Thymus (tissue), 11 donors: Measurements from ENCODE around the gene TTYH1. TPM values are rescaled to one million over a fixed set of nuclear protein-coding genes. Genes with fewer than 3 reads are reported as not detected.

ENCODE experiments used
- DNase-seq, 9 donors: peaks; one replicate each; pipeline ENCODE4 v3.0.0-alpha.2; 2013; ENCODE audit warnings: low spot score in 9 of 9, low read depth in 6 of 9, missing footprints in 1 of 9
- H3K27ac ChIP-seq, 2 donors: one replicate each; pipeline ENCODE4 v1.5.1; 2013; ENCODE audit warnings: control low read depth in 1 of 2, low read depth in 1 of 2, low read length in 1 of 2, mild to moderate bottlenecking in 1 of 2, moderate library complexity in 1 of 2
- H3K27me3 ChIP-seq, 2 donors: one replicate each; pipeline ENCODE4 v1.5.1; 2013; ENCODE audit warnings: low read length in 1 of 2; ENCODE audit not compliant: control insufficient read depth in 2 of 2, insufficient read depth in 1 of 2
- H3K36me3 ChIP-seq, 2 donors: one replicate each; pipeline ENCODE4 v1.5.1; 2013; ENCODE audit warnings: low read length in 1 of 2, mild to moderate bottlenecking in 1 of 2, moderate library complexity in 1 of 2; ENCODE audit not compliant: control insufficient read depth in 2 of 2, insufficient read depth in 2 of 2
- H3K4me1 ChIP-seq, 2 donors: one replicate each; pipeline ENCODE4 v1.5.1; 2013; ENCODE audit warnings: low read length in 2 of 2; ENCODE audit not compliant: control insufficient read depth in 2 of 2, insufficient read depth in 2 of 2
- H3K4me3 ChIP-seq, 2 donors: one replicate each; pipeline ENCODE4 v1.5.1; 2013; ENCODE audit warnings: low read length in 2 of 2, control low read depth in 1 of 2, mild to moderate bottlenecking in 1 of 2
- H3K9me3 ChIP-seq, 2 donors: one replicate each; pipeline ENCODE4 v1.5.1; 2013; ENCODE audit warnings: low read length in 1 of 2, mild to moderate bottlenecking in 1 of 2; ENCODE audit not compliant: control insufficient read depth in 2 of 2, insufficient read depth in 1 of 2
- WGBS: extraction: QIAGEN DNeasy Blood & Tissue Kit; methylation state at CpG from one replicate; pipeline ENCODE4 v1.1.7; 2013; 5-methylcytosine and 5-hydroxymethylcytosine counted together
- polyA plus RNA-seq: library from polyadenylated mRNA; stranded (reverse); fragments of 200-250 nt; gene quantifications from one replicate; pipeline ENCODE4 v1.2.3, GENCODE V29; 2013
- total RNA-seq: library from RNA; stranded (reverse); fragments of 120-200 nt; gene quantifications from one replicate; pipeline ENCODE4 v1.2.4, GENCODE V29; 2013
- donor health status: healthy.

The TTYH1 gene
- total and polyA plus RNA-seq, 2 donors: 0.43 to 0.61 TPM

DNA sequence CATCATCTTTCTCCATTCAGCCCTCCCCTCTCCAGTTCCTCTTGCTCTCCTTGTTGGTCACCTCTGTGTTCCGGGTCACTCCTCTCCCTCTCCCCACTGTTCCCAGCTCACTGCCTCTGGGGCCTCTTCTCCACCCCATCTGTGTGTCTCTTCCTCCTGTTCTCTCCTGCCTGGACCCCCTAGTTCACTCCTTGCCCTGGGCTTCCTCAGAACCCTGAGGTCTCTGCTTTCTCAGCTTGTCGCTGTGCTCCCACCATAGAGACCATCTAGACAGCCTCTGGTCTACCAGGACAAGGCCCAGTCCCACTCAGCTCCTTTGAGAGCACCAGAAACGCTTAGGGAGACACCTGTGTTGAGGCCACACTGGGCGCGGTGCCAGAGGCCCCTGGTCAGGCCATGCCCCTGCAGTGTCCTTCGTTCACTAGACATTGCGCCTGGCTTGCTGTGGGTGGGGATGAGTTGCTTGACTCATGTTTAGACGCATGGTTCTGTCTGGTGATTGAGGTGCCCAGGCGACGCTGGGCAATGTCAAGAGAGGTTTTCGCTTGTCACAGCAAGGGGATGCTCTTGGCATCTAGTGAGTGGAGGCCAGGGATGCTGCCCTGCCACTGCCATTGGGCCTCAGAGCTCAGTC lies 43.5 kb downstream of the TTYH1 start:
- Histone ChIP-seq H3K36me3 (peaks cover 78 to 85% of the 10 kb centered on the region in 2 donors), H3K4me1 (peaks cover 0 to 12% of the 10 kb centered on the region in 2 donors), H3K4me3 (no peak overlapping the region), H3K9me3 (no peaks in the 10 kb centered on the region), H3K27ac (no peak overlapping the region), H3K27me3 (peaks cover 0 to 8% of the 10 kb centered on the region in 2 donors)
- DNase-seq: no peak
- 94% methylated on average over 11 of the region's 11 CpGs for WGBS

GRCh38 chr19:54459282-54460229 lies 44.3 kb downstream of the TTYH1 start:
- H3K36me3 ChIP-seq: peaks cover 70 to 77% of the 10 kb centered on the region in 2 donors
- peaks cover 0 to 7% of the 10 kb centered on the region in 2 donors for H3K9me3 ChIP-seq
- peaks cover 0 to 20% of the 10 kb centered on the region in 2 donors for H3K4me1 ChIP-seq
- no peak overlapping the region for H3K4me3 ChIP-seq
- H3K27me3 ChIP-seq: peaks cover 2 to 15% of the 10 kb centered on the region in 2 donors
- DNase-seq: no peak
- WGBS: 93% methylated on average over 16 of the region's 16 CpGs
- H3K27ac ChIP-seq: no peak overlapping the region

DNA sequence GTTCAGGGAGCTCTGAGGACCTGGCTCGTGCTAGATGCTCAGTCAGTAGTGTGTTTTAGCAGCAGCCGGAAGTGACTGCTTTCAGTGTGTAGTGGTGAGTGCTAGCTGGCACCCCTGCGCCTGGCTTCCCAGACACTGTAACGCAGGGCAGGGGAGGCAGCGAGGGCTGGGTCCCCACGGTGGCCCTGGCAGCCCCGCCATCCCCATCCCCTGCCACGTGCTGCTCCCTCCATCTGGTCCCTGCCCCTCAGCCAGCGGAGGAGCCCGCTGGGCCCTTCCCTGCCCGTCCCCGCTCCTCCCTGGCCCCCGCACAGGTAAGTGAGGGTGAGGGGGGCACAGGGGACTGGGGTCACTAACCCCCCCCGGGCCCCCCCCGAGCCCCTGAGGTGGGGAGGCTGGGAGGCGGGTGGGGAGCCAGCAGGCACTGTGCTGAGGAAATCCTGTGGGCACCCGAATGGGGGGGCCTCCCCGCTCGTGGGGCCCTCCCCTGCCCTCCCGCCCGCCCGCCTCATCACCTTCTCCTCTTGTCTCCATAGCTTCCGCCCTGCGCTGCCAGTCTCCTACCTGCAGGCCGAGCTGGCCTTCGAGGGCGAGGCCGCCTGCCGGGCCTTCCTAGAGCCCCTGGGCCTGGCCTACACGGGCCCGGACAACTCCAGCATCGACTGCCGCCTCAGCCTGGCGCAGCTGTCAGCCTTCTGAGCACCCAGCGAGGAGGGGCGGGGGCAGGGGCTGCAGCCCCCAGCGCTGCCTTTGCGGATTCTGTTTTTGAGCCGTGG lies 45.2 kb downstream of the TTYH1 start:
- Histone ChIP-seq H3K4me1 (peaks cover 0 to 23% of the 10 kb centered on the region in 2 donors), H3K27me3 (peaks cover 11 to 24% of the 10 kb centered on the region in 2 donors), H3K27ac (no peak overlapping the region), H3K9me3 (peaks cover under 1 to 11% of the 10 kb centered on the region in 2 donors), H3K36me3 (peaks cover 62 to 69% of the 10 kb centered on the region in 2 donors), H3K4me3 (no peak overlapping the region)
- DNase-seq: no peak
- 92% methylated on average over 39 of the region's 39 CpGs for WGBS

DNA sequence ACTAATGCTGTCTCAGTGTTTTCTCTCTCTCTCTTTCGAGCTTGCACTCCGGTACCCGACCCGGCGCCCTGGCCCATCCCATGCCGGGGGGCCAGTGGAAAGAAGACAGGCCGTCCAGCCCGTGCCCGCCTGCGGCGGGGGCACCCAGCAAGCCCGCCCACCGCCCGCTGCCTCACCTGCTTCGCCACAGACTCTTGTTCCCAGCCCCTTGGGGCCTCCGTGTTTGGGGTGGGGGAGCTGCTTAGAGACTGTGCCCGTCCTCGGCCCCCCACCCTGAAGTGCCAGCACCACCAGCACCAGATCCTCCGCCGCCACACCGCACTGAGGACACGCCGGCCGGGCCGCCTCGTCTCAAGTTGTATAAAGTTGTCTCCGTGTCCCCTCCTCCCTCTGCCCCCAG lies 45.9 kb downstream of the TTYH1 start:
- Histone ChIP-seq H3K4me3 (no peak overlapping the region), H3K36me3 (peaks cover 54 to 61% of the 10 kb centered on the region in 2 donors), H3K4me1 (peaks cover 0 to 23% of the 10 kb centered on the region in 2 donors), H3K27ac (no peak overlapping the region), H3K27me3 (peaks cover 12 to 32% of the 10 kb centered on the region in 2 donors), H3K9me3 (peaks cover 2 to 13% of the 10 kb centered on the region in 2 donors)
- no peak for DNase-seq
- 96% methylated on average over 27 of the region's 27 CpGs for WGBS

GRCh38 chr19:54461613-54462012 lies 46.3 kb downstream of the TTYH1 start:
- H3K4me1 ChIP-seq: peaks cover 0 to 23% of the 10 kb centered on the region in 2 donors
- H3K27me3 ChIP-seq: peaks cover 14 to 34% of the 10 kb centered on the region in 2 donors
- H3K36me3 ChIP-seq: peaks cover 50 to 57% of the 10 kb centered on the region in 2 donors
- H3K4me3 ChIP-seq: no peak overlapping the region
- peaks cover 2 to 13% of the 10 kb centered on the region in 2 donors for H3K9me3 ChIP-seq
- no peak for DNase-seq
- no peak overlapping the region for H3K27ac ChIP-seq
- 95% methylated on average over 3 of the region's 3 CpGs for WGBS

GRCh38 chr19:54462047-54462654 lies 46.9 kb downstream of the TTYH1 start:
- H3K36me3 ChIP-seq: peaks cover 45 to 51% of the 10 kb centered on the region in 2 donors
- 95% methylated on average over 15 of the region's 15 CpGs for WGBS
- H3K9me3 ChIP-seq: peaks cover 2 to 13% of the 10 kb centered on the region in 2 donors
- H3K27ac ChIP-seq: peak overlapping the region in 1 of 2 donors; percentile 33
- H3K27me3 ChIP-seq: peaks cover 14 to 38% of the 10 kb centered on the region in 2 donors
- peaks cover 0 to 23% of the 10 kb centered on the region in 2 donors for H3K4me1 ChIP-seq
- H3K4me3 ChIP-seq: no peak overlapping the region
- DNase-seq: no peak

DNA sequence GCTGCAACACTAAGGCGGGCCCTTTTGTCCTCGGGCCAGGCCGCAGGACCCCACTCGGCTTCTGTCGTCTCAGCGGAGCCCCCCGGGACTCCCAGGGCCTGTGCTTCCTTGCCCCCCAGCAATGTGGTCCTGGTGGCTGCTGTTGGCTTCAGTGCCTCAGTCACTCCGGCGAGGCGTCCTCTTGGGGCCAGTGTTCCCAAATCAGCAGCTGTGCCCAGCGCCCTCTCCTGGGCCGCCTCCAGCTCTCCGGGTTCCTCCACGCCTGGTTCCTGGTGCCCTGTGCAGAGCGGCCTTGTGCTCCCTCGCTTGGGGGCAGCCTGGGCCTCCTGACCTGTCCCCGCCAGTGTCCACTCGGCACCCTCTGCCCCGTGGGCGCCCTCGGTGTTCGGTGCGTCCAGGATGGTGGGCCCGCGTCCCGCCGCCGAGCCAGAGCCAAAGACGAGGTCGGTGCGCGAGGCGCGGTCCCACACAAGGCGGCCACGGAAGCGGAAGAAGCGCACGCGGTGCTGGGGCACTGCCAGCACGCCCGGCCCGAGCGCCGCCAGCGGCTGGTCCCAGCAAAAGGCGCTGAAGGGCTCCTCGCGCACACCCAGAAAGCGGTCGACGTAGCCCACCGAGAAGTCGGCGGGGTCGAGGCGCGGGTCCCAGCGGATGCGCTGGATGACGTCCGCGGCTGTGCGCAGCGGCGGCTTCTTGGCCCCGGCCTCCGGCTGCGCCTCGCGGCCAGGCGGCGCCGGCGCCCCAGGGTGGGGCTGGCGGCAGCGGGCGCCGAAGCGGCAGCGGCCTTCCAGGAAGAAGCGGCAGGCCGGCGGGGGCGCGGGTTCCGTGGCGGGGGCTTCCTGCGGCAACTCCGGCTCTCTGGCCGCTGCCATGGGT lies 47.6 kb downstream of the TTYH1 start:
- Histone ChIP-seq H3K4me3 (peak overlapping the region; percentile 57 to 59), H3K4me1 (peaks cover 0 to 23% of the 10 kb centered on the region in 2 donors), H3K27ac (peak overlapping the region; percentile 80 to 86), H3K9me3 (peaks cover 2 to 13% of the 10 kb centered on the region in 2 donors), H3K27me3 (peaks cover 16 to 44% of the 10 kb centered on the region in 2 donors), H3K36me3 (peaks cover 38 to 45% of the 10 kb centered on the region in 2 donors)
- WGBS: 15% methylated on average over 91 of the region's 91 CpGs
- DNase-seq: peak in 4 of 9 donors; percentile 17 to 49 (median 44)
